Panc1 (cell line): ENCODE measurements around the gene CFAP69. TPM values are rescaled to one million over a fixed set of nuclear protein-coding genes. Genes with fewer than 3 reads are reported as not detected.
A peak's percentile ranks its signal among the peaks of the same experiment; 100 is the strongest.

Source experiments
- ATAC-seq: fragments of 200-7000 bp; cut with Tn5 transposase; 2 replicates; pipeline ENCODE4 v1.9.1; 2020; ENCODE audit warnings: mild to moderate bottlenecking, moderate library complexity
- Bru-seq: library from RNA; stranded (reverse); fragments of 400-500 nt; gene quantifications from one replicate; lab custom pipeline; 2021; lab: Mats Ljungman, UMichigan
- BruChase-seq, 2 experiments: library from RNA; stranded (reverse); fragments of 400-500 nt; gene quantifications; one replicate each; lab custom pipeline; 2021; lab: Mats Ljungman, UMichigan
- BruUV-seq: library from RNA; stranded (reverse); fragments of 400-500 nt; replicated peaks from 2 replicates; lab custom pipeline; 2021; lab: Mats Ljungman, UMichigan
- CTCF ChIA-PET: fragments of 300-600 bp; sonication (Branson Sonifier 250); formaldehyde crosslinking; loops from one replicate; lab custom pipeline; 2022; ENCODE audit warnings: antibody characterized with exemption; lab: Charles Lee
- POLR2A ChIA-PET: fragments of 300-600 bp; sonication (Branson Sonifier 250); formaldehyde crosslinking; loops from one replicate; lab custom pipeline; 2022; ENCODE audit warnings: antibody characterized with exemption; lab: Charles Lee
- DNase-seq: peaks from one replicate; pipeline ENCODE4 v3.0.0-alpha.2; 2010; ENCODE audit warnings: low read depth, low spot score
- H3K27ac ChIP-seq: 2 replicates; pipeline ENCODE4 v1.5.1; 2011; ENCODE audit warnings: mild to moderate bottlenecking, low read length, inconsistent platforms
- H3K27me3 ChIP-seq: fragments of 200-500 bp; sonication (Bioruptor generic); 2 replicates; pipeline ENCODE4 v1.6.0; 2014; ENCODE audit warnings: low read length, inconsistent platforms; ENCODE audit not compliant: control insufficient read depth, insufficient read depth
- H3K36me3 ChIP-seq: fragments of 200-500 bp; sonication (Bioruptor generic); 2 replicates; pipeline ENCODE4 v1.5.1; 2014; ENCODE audit warnings: inconsistent platforms, mild to moderate bottlenecking, low read length, moderate library complexity; ENCODE audit not compliant: control insufficient read depth, insufficient read depth
- H3K4me1 ChIP-seq: 2 replicates; pipeline ENCODE4 v1.5.1; 2011; ENCODE audit warnings: inconsistent platforms, mild to moderate bottlenecking, low read length, moderate library complexity; ENCODE audit not compliant: control insufficient read depth, insufficient read depth
- H3K4me3 ChIP-seq, 2 experiments: 2 replicates each; pipeline ENCODE4 v1.5.1; 2011 to 2012; ENCODE audit warnings: low read depth in 2 of 2, low read length in 2 of 2, mild to moderate bottlenecking in 2 of 2, inconsistent platforms in 1 of 2, moderate library complexity in 1 of 2
- H3K9me3 ChIP-seq: fragments of 200-500 bp; sonication (Bioruptor generic); 2 replicates; pipeline ENCODE4 v1.5.1; 2014; ENCODE audit warnings: low read depth, mild to moderate bottlenecking, inconsistent platforms, low read length, moderate library complexity; ENCODE audit not compliant: control insufficient read depth, insufficient read depth
- POLR2AphosphoS5 ChIP-seq: IDR thresholded peaks from 2 replicates; pipeline ENCODE4 v1.6.1; 2012; ENCODE audit warnings: mild to moderate bottlenecking, low read depth, low read length, moderate library complexity
- SIN3A ChIP-seq: IDR thresholded peaks from 2 replicates; pipeline ENCODE4 v1.6.1; 2012; ENCODE audit warnings: low read depth, mild to moderate bottlenecking, low read length, moderate library complexity, borderline replicate concordance; ENCODE audit not compliant: insufficient read depth
- TCF7L2 ChIP-seq: IDR thresholded peaks from 2 replicates; pipeline ENCODE4 v1.6.1; 2011; ENCODE audit warnings: mild to moderate bottlenecking, low read depth, low read length, inconsistent platforms
- in situ Hi-C: cut with HindIII; loops from 2 replicates; pipeline ENCODE4 v1.10.0; 2016; ENCODE audit warnings: low sequenced_read_pairs, low pct_unique_long_range_greater_than_20kb
- intact Hi-C: fragments of 100-400 bp; cut with micrococcal nuclease; formaldehyde crosslinking; loops from one replicate; pipeline ENCODE4 v1.10.0; 2022; ENCODE audit not compliant: unreplicated experiment
- long read RNA-seq: library from polyadenylated mRNA; unstranded; transcript quantifications from one replicate; pipeline ENCODE4 v2.0.0, GENCODE V29; 2021; ENCODE audit not compliant: unreplicated experiment
- polyA plus RNA-seq: library from polyadenylated mRNA; unstranded; fragments of >200 nt; gene quantifications from one replicate; pipeline ENCODE4 v1.2.1, GENCODE V29; 2012; ENCODE audit warnings: missing spikeins; ENCODE audit not compliant: insufficient read length
- total RNA-seq: library from RNA; stranded (reverse); gene quantifications from one replicate; pipeline ENCODE4 v1.2.1, GENCODE V29; 2021; ENCODE audit not compliant: unreplicated experiment
- TF ChIP-seq, protein P1 (sequence below), 2 experiments: IDR thresholded peaks; 2 replicates each; pipeline ENCODE4 v1.6.1; 2011 to 2012; ENCODE audit warnings: low read depth in 2 of 2, control low read depth in 1 of 2, low read length in 1 of 2, mild to moderate bottlenecking in 1 of 2, moderate library complexity in 1 of 2; ENCODE audit not compliant: insufficient read depth in 1 of 2
- TF ChIP-seq, protein P2 (sequence below): fragments of 450-650 bp; IDR thresholded peaks from 2 replicates; pipeline ENCODE4 v1.5.1; 2017; ENCODE audit warnings: mild to moderate bottlenecking

The CFAP69 gene, protein sequence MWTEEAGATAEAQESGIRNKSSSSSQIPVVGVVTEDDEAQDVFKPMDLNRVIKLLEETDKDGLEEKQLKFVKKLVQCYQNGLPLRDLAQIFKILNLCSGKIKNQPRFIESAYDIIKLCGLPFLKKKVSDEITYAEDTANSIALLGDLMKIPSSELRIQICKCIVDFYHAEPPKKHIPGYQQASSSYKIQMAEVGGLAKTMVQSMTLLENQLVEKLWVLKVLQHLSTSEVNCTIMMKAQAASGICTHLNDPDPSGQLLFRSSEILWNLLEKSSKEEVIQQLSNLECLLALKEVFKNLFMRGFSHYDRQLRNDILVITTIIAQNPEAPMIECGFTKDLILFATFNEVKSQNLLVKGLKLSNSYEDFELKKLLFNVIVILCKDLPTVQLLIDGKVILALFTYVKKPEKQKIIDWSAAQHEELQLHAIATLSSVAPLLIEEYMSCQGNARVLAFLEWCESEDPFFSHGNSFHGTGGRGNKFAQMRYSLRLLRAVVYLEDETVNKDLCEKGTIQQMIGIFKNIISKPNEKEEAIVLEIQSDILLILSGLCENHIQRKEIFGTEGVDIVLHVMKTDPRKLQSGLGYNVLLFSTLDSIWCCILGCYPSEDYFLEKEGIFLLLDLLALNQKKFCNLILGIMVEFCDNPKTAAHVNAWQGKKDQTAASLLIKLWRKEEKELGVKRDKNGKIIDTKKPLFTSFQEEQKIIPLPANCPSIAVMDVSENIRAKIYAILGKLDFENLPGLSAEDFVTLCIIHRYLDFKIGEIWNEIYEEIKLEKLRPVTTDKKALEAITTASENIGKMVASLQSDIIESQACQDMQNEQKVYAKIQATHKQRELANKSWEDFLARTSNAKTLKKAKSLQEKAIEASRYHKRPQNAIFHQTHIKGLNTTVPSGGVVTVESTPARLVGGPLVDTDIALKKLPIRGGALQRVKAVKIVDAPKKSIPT
- total RNA-seq (0.51 TPM), Bru-seq, nascent RNA (percentile 32 among the genes with signal in this experiment), BruChase-seq, experiment 1, labeled RNA remaining after a 2-hour chase (percentile 34 among the genes with signal in this experiment), BruChase-seq, experiment 2, labeled RNA remaining after a 6-hour chase (percentile 26 among the genes with signal in this experiment)
- 1.4 TPM for polyA plus RNA-seq
- long read RNA-seq, partial matches to known transcripts = 1 of 1 reads
- long read RNA-seq, other reads (novel, unspliced or antisense) = 0 of 1 reads

DNA sequence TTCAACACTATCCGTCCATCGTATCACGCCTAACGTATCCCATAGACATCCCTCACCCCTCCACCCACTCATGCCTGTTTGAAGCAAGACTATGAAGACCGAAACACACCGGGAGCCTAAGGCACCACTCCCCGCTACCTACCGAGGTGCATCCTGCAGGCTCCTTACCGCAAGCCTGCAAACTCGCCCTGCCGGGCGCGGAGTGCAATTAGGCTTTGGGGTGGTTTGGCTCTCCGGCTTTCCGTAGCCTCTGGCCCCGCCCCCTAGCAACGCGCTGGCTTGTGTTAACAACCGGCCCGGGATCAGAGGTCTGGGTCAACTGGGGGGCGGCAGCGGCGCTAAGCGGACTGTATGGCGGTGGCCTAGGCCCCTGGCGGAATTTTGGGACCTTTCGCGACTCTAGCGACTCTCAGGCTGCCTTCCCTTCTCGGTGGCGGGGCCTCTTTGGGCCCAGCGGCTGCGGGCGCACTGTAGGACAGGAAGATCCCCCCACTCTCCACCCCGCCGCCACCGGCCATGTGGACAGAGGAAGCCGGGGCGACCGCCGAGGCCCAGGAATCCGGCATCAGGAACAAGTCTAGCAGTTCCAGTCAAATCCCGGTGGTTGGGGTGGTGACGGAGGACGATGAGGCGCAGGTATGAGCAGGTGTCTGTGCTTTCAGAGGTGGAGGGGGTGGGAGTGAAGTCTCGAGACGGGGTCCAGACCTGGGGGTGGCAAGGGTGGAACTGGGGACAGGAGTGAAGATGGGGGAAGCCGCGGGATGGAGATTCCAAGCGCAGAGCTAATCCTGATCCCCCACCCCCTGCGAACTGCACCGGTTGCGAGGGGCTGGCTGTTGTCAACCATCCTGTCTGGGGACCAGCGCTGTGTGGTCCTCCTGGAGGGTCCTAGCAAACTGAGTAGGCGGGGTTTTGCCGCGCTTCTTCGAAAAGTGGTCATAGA is at the start of gene CFAP69:
TSS of gene CFAP69 (plus strand) at position 266 of the 943 bp plus-strand sequence. CDS start at position 517, 251 bp downstream.
- peak; percentile 97 for ATAC-seq
- H3K27me3 ChIP-seq = no peaks in the 10 kb centered on the region
- TF ChIP-seq SIN3A = peak; percentile 95
- 0 out of 2 replicates have a peak, but pooled peaks have one; percentile 38 for TF ChIP-seq TCF7L2
- TF ChIP-seq, protein P1, sequence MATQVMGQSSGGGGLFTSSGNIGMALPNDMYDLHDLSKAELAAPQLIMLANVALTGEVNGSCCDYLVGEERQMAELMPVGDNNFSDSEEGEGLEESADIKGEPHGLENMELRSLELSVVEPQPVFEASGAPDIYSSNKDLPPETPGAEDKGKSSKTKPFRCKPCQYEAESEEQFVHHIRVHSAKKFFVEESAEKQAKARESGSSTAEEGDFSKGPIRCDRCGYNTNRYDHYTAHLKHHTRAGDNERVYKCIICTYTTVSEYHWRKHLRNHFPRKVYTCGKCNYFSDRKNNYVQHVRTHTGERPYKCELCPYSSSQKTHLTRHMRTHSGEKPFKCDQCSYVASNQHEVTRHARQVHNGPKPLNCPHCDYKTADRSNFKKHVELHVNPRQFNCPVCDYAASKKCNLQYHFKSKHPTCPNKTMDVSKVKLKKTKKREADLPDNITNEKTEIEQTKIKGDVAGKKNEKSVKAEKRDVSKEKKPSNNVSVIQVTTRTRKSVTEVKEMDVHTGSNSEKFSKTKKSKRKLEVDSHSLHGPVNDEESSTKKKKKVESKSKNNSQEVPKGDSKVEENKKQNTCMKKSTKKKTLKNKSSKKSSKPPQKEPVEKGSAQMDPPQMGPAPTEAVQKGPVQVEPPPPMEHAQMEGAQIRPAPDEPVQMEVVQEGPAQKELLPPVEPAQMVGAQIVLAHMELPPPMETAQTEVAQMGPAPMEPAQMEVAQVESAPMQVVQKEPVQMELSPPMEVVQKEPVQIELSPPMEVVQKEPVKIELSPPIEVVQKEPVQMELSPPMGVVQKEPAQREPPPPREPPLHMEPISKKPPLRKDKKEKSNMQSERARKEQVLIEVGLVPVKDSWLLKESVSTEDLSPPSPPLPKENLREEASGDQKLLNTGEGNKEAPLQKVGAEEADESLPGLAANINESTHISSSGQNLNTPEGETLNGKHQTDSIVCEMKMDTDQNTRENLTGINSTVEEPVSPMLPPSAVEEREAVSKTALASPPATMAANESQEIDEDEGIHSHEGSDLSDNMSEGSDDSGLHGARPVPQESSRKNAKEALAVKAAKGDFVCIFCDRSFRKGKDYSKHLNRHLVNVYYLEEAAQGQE (IDR thresholded peaks at IDR 0.05; ENCODE audit: insufficient read depth in 1 of 2, low read depth in 2 of 2, low read length in 1 of 2) = 0 out of 4 replicates have a peak, but pooled peaks of 1 of the 2 experiments have one; percentile 51
- TF ChIP-seq, protein P2, sequence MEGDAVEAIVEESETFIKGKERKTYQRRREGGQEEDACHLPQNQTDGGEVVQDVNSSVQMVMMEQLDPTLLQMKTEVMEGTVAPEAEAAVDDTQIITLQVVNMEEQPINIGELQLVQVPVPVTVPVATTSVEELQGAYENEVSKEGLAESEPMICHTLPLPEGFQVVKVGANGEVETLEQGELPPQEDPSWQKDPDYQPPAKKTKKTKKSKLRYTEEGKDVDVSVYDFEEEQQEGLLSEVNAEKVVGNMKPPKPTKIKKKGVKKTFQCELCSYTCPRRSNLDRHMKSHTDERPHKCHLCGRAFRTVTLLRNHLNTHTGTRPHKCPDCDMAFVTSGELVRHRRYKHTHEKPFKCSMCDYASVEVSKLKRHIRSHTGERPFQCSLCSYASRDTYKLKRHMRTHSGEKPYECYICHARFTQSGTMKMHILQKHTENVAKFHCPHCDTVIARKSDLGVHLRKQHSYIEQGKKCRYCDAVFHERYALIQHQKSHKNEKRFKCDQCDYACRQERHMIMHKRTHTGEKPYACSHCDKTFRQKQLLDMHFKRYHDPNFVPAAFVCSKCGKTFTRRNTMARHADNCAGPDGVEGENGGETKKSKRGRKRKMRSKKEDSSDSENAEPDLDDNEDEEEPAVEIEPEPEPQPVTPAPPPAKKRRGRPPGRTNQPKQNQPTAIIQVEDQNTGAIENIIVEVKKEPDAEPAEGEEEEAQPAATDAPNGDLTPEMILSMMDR = no peak
- TF ChIP-seq POLR2AphosphoS5 = no peak
- H3K27ac ChIP-seq = peak within 1 kb of the TSS; percentile 66
- H3K4me1 ChIP-seq = peaks cover 14% of the 10 kb centered on the region
- BruUV-seq = no TSS peak
- in situ Hi-C loops = no loop called here
- H3K4me3 ChIP-seq = peak within 1 kb of the TSS; percentile 85 to 87
- no peaks in the 10 kb centered on the region; the same call in 1 of the 2 replicates for H3K36me3 ChIP-seq
- peak; percentile 64 for DNase-seq
- POLR2A ChIA-PET = no interaction called here
- H3K9me3 ChIP-seq = no peaks in the 10 kb centered on the region
- intact Hi-C loops = no loop called here
- CTCF ChIA-PET = no interaction called here
